CD4-positive, alpha-beta T cell treated with Interleukin-4 for 4 hours (primary cell): ENCODE results near the gene CRISP1.
"Not testable (repeated sequence)": the region's sequence is repeated elsewhere in the genome, so short reads cannot be mapped to it uniquely, and the experiment has no call there.

Experiments used
- DNase-seq: peaks from one replicate; pipeline ENCODE4 v3.0.0-alpha.2; 2020

CRISP1 gene

GRCh38 chr6:49839162-49839561, 27.2 kb downstream of the CRISP1 start:
- no peak for DNase-seq

GRCh38 chr6:49835140-49835539, 31.2 kb downstream of the CRISP1 start:
- no peak for DNase-seq

- DNase-seq: no peak
These were observed 32.9 kb downstream of the CRISP1 start for GRCh38 chr6:49833386-49833785.

DNA sequence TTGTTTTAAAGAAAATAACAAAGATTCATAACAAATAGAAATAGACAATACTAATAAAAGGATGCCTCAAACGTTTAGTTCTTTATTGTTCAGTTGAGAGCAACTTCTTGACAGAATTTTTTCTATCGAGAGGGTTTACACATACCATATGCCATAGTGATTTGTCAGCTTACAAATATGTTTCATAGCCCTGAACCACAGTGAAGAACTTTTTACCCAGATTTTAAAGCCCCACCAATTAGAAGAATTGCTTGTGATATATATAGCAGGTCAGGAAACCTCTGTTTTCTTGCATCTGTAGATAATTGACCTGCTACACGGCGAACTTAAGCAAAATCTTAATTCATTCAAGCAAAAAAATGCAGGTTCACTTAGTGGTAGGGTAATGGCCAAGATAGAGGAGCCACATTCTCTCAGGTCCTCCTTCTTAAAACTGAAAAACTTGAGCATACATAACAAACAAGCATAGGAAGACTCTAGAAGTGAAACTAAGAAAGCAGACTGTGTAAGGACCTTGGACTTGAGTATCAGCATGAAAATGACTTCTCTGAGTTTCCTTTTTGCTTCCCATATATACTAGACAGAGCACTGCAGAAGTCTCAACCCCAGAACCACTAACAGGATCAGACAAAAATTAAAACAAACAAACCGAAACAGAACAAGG, 39.5 kb downstream of the CRISP1 start:
- no peak for DNase-seq

GRCh38 chr6:49815166-49815565, 51.2 kb downstream of the CRISP1 start:
- no peak for DNase-seq

GRCh38 chr6:49813248-49813647, 53.1 kb downstream of the CRISP1 start:
- no peak for DNase-seq

- DNase-seq: no peak
These were observed 60.2 kb downstream of the CRISP1 start for GRCh38 chr6:49806145-49806544.

GRCh38 chr6:49805246-49805645, 61.1 kb downstream of the CRISP1 start:
- no peak for DNase-seq

GRCh38 chr6:49801525-49801924, 64.8 kb downstream of the CRISP1 start:
- DNase-seq: no peak

- no peak for DNase-seq
These were observed 67.2 kb downstream of the CRISP1 start for GRCh38 chr6:49799090-49799489.

GRCh38 chr6:49796842-49797455, 69.4 kb downstream of the CRISP1 start:
- not testable (repeated sequence) for DNase-seq

GRCh38 chr6:49790341-49790740, 76.0 kb downstream of the CRISP1 start:
- no peak for DNase-seq

DNA sequence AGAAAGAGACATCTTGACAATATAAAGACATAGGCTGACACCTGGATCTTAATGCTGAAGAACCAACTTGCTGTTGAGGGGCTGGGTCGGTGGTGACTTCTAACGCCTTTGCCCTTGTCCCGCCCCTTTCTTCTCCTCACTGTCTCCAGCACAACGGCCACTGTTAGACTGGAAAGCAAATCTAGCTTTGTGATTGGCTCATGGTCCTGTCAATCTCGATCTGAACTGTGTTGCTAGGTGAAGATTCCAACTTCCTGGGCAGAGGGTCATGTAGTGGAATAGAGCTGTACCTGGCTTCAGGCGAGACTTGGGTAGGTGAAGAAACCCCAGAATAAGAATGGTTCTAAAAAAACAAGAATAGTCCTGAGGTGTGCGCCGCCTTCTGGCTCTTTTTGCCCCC, 79.2 kb downstream of the CRISP1 start, which contains the start of gene PGK2:
TSS of gene PGK2 (minus strand) at position 110 of the 400 bp plus-strand sequence. CDS start at position 12, 98 bp downstream.
- no peak for DNase-seq

DNA sequence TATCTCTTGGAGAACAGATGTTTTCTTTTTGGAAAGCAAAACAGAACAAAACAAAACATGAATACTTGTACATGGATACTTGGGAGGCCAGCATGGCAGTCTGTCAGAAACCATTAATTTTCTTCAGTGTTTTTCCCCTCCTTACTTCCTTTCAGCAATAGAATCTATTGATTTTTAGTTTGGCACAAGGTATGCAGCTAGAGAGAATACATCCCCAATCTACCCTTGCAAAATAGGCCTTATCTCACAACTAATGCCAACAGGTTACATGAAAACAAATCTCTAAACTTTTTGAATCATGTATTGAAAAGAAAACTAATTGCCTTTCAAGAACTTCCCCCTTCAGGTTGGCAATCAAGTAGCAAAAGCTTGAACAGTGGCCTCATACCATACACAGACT, 82.1 kb downstream of the CRISP1 start:
- DNase-seq: no peak
